ENCODE data around the gene CHAT.

The CHAT gene

DNA sequence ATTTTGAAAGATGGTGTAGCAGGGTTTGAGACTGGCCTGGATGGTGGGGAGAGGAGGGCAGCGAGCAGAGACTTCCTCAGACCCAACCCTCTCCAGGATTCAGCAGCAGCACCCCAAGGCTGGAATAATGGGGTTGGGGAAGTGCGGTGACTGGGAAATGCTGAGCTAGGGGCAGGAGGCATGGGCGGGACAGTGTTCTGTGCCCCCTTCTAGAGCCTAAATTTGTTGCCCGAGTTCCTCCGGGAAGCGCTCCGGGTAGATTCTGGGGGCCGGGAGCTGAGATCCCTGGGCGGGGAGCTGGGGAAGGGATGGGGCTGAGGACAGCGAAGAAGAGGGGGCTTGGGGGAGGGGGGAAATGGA is at the start of gene CHAT:
Gene CHAT (plus strand): TSS at position 156 of the 360 bp plus-strand sequence. CDS start 153 bp downstream, at position 309.
- no peak for DNase-seq

- no peak for DNase-seq
Observed at GRCh38 chr10:49564461-49565009, 49.3 kb upstream of the CHAT start.

- no peak for DNase-seq
Observed at GRCh38 chr10:49567810-49568209, 46.0 kb upstream of the CHAT start.

DNA sequence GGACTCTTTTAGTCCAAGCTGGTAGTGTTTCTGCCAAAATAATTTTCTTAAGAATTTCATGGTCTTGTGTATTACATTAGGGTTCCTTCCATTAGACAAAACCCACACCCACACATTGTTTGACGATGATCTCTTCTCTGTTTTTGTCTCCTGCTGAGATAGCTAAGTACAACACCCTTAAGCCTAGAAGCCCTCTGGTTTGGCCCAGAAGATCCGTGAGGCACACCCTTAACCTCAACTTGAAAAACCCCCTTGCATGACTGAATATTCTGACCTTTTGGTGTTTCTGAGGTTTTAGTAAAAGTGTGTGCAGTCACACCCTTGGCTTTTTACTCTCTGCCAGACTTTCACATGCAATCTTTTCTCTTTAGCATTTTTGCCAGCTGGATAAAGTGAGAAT is 45.6 kb upstream of the CHAT start:
- DNase-seq = no peak

- no peak for DNase-seq
Observed at GRCh38 chr10:49569031-49569631, 44.7 kb upstream of the CHAT start.

DNA sequence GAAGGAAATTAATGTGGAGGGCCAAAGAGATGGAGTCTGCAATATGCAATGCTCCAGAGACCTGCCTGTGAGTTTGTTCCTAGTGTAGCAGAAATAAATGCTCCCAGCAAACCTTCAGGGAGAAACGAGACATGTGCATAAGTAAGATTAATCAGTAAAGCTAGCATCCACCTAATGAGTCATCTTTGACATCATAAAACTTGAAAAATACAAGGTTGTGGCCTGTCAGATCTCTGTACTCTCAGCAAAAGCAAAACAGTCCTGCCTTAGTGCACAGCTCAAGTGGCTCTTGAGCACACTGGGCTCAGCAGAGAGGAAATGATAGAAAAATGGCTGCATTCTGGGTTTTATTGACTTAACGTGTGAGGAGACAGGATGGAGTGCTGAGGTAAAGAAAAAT is 42.4 kb upstream of the CHAT start:
- peak; percentile 7 for DNase-seq

GRCh38 chr10:49572594-49573114 is 41.2 kb upstream of the CHAT start:
- no peak for DNase-seq

DNA sequence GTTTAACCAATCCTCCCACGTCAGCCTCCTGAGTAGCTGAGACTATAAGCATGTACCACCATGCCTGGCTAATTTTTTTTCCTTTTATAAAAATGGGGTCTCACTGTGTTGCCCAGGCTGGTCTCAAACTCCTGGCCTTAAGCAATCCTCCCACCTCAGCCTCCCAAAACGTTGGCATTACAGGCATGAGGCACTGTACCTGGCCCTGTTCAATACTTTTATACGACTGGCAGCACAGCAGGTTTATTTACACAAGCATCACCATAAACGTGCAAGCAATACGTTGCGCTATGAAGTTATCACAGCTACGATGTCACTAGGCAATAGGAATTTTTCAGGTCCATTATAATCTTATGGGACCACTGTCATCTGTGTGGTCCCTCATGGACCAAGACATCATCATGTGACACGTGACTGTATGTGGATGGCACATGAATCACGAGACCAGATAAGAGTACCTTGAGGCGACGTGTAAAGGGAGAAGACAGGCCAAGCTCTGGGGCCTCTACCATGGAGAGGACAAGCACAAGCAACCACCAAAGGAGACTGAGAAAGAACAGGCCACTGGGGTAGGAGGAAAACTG is 38.3 kb upstream of the CHAT start:
- DNase-seq = no peak

DNA sequence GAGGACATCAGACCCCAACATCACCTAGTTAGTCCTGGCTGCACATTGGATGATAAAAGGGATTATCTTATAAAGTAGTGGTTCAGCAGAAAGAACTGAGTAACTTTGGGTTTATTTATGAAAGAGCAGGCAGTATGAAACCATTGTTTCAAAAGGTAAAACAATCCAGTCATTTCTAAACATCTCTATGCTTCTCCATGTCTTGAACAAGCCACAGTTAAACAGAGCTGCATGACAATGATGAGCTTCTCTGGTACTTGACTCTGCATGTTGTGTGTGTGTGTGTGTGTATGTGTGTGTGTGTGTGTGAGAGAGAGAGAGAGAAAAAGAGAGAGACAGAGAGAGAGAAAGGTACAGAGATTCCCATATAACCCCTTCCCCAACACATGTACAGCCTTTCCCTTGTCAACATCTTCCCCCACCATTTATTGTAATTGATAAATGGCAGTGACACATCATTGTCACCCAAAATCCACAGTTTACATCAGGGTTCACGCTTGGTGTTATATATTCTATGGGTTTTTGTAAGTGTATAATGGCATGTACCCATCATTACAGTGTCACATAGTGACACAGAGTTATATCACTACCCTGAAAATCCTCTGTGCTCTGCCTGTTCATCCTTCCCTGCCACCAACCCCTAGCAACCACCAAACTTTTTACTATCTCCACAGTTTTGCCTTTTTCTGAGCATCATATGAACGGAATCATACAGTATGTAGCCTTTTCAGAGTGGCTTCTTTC is 36.5 kb upstream of the CHAT start:
- no peak for DNase-seq

- no peak for DNase-seq
Observed at GRCh38 chr10:49578392-49578791, 35.4 kb upstream of the CHAT start.

DNA sequence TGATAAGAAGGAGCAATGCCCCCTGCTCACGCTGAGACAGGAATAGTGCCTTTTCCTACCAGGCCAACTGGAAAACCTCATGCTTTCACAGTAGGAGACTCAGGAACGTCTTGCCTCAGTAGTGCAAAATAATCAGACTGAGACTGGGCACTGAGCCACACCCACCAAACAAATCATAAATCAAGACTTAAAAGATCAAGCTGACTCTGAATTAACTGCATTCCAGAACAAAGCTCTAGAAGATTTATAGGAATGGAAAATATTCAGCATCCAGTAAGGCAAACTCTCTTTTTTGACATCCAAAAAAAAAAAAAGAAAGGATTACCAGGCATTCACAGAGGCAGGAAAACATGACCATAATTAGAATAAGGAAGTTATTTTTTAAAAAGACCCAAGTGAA is 34.2 kb upstream of the CHAT start:
- no peak for DNase-seq

- no peak for DNase-seq
Observed at GRCh38 chr10:49585387-49585786, 28.4 kb upstream of the CHAT start.

- DNase-seq = no peak
Observed at GRCh38 chr10:49587981-49588380, 25.9 kb upstream of the CHAT start.

- peak; percentile 37 for DNase-seq
Observed at GRCh38 chr10:49592726-49593563, 20.9 kb upstream of the CHAT start.

DNA sequence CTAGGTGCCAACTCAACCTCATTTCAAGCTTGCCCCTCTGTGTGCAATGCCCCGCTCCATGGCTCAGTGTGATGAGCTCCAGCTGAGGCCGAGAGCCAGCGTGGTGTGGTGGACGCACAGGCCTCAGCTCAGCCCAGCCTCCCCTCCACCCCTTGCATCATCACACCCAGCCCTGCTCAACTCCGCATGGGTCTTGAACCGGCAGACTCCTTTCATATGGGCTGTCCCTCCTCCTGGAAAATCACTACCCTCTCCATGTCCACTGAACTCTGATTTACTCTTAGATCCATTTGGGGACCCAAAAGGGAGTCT is 20.3 kb upstream of the CHAT start:
- no peak for DNase-seq

DNA sequence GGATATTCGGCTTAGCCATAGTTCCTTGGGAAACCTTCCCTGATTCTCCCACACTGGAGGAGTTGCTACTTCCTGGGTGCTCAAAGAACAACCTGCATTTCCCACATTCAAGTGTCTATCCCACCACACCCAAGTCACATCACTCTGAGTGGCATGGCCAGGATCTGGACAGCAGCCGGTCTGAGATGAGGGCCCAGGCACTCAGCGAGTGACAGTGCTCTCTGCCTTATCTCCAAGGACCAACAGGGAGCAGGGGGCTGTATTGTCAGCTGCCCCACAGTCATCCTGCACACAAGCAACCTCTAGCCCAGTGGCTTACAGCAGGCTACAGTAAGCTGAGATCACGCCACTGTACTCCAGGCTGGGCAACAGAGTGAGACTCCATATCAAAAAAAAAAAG is 19.8 kb upstream of the CHAT start:
- no peak for DNase-seq

DNA sequence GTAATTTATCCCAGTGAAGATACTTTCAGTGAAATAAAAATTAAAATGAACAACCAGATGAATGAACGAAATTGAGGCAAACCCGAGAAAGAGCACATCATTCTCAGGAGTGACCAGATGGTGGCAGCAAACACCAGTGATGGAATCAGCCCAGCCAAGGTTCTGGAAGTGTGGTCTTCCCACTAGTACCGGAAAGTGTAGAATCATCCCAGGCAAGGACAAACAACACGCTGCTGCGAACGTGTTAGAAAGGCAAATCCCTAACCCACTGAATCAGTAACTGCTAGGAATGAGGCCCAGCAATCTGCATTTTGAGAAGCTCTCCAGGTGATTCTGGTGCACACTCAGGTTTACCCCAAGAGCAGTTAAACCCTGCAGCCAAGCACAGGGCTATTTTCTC is 19.2 kb upstream of the CHAT start:
- peak; percentile 35 for DNase-seq

GRCh38 chr10:49595003-49595712 is 18.7 kb upstream of the CHAT start:
- no peak for DNase-seq

DNA sequence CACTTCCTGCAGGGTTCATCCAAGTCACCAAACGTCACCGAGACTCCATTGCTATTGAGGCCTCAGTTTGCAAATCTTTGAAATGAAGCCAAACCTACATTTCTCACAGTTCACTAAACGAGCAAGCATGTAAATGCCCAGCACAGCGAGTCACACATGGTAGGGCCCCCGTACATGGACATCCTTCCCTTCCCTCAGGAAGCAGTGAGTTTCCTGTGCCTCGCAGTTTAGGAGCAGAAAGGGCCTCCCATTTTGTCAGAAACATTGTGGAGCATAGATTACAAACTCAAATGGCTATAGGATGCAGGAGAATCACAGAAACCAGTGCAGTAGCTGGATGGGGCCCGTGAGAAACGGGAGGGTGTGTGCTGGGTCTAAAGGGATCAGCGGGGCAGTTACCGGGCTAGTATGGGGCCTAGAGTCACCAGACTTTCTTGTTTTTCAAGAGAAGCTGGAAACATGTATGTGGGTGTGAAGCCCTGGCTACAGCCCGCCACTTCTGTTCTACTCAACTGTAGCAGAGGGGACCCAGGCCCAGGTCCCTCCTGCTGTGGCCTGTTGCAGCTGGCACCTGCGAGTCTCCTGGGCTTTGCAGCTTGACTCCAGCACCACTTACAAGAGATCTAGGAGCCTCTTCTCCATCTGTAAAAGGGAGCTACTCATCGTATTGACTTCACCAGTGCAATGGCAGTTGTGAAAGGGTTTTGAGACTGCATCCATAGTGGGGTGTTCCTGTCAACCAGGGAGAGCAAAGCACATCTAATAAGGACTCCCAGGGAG is 17.9 kb upstream of the CHAT start:
- DNase-seq = no peak

DNA sequence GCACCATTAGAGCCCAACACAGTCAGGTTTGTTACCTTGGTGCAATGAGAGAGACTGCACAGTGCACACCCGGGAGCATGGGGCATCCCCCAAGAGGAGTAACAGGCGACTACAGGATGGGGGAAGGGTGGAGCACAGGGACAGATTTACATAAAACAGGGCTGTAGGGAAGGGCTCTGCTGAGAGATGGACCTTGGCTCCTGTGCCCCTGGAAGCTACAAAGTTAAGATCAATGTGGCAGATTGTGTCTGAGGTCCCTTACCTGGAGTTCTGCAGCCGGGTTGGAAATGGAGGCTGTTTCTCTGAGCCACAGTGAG is 17.4 kb upstream of the CHAT start:
- no peak for DNase-seq

GRCh38 chr10:49596836-49597235 is 17.0 kb upstream of the CHAT start:
- no peak for DNase-seq

Measured in NCI-H345 (cell line).